GM19238 (cell line): ENCODE data around the gene SMPD2.

Source experiments
- DNase-seq: peaks from one replicate; pipeline ENCODE4 v3.0.0; 2011; ENCODE audit warnings: low spot score; ENCODE audit not compliant: insufficient read length

SMPD2 gene

GRCh38 chr6:109485266-109485935 is 44.9 kb downstream of the SMPD2 start:
- no peak for DNase-seq

- DNase-seq, result no peak
Measured at GRCh38 chr6:109486068-109486467, 45.5 kb downstream of the SMPD2 start.

- DNase-seq, result no peak
Measured at GRCh38 chr6:109488001-109488400, 47.5 kb downstream of the SMPD2 start.

GRCh38 chr6:109490713-109491112 is 50.2 kb downstream of the SMPD2 start:
- DNase-seq, result no peak

GRCh38 chr6:109491207-109491938 is 50.8 kb downstream of the SMPD2 start:
- no peak for DNase-seq
